Right cardiac atrium (tissue), 5 donors: ENCODE results near the gene SMIM23. TPM values are rescaled to one million over a fixed set of nuclear protein-coding genes. Genes with fewer than 3 reads are reported as not detected.
A peak's percentile ranks its signal among the peaks of the same experiment; 100 is the strongest.

ENCODE experiments used
- ATAC-seq, 2 donors: fragments of 200-7000 bp; cut with Tn5 transposase; one replicate each; pipeline versions ENCODE4 v1.8.0 to v1.9.1; 2020; ENCODE audit warnings: moderate library complexity in 2 of 2, mild to moderate bottlenecking in 1 of 2
- DNase-seq, 3 donors: peaks; one replicate each; pipeline ENCODE4 v3.0.0-alpha.2; 2020
- H3K27ac ChIP-seq: one replicate; pipeline ENCODE4 v1.5.1; 2013; ENCODE audit warnings: mild to moderate bottlenecking, low read length, control low read depth, moderate library complexity
- H3K27me3 ChIP-seq: one replicate; pipeline ENCODE4 v1.6.1; 2013; ENCODE audit not compliant: control insufficient read depth, insufficient read depth
- H3K4me1 ChIP-seq: one replicate; pipeline ENCODE4 v1.6.1; 2013; ENCODE audit warnings: low read length; ENCODE audit not compliant: control insufficient read depth, insufficient read depth
- H3K4me3 ChIP-seq: one replicate; pipeline ENCODE4 v1.5.1; 2013; ENCODE audit warnings: low read length, control low read depth
- H3K9me3 ChIP-seq: one replicate; pipeline ENCODE4 v1.6.1; 2013; ENCODE audit warnings: low read length; ENCODE audit not compliant: control insufficient read depth
- WGBS: extraction: QIAGEN DNeasy Blood & Tissue Kit; methylation state at CpG from one replicate; pipeline ENCODE4 v1.1.7; 2013; 5-methylcytosine and 5-hydroxymethylcytosine counted together
- intact Hi-C, 4 donors: fragments of 100-400 bp; cut with DNase I; formaldehyde crosslinking; loops; one replicate each; pipeline versions ENCODE4 v1.11.0 to v1.14.0; 2022 to 2023
- polyA plus RNA-seq: library from polyadenylated mRNA; stranded (reverse); fragments of 200-250 nt; gene quantifications from one replicate; pipeline ENCODE4 v1.2.3, GENCODE V29; 2013
- total RNA-seq, 4 donors: library from RNA; stranded (reverse); fragmentation: NEBNext Ultra II Directional; extraction: Animal tissue kit (Norgen Biotek cat#: 25700); gene quantifications; one replicate each; pipeline ENCODE4 v1.2.1, GENCODE V29; 2021
- donor health status: healthy with polysubstance abuse.
- donor health status: DM: no; HTN: yes; CAD: no.
- donor health status: DM: no; HTN: no; CAD: no.
- donor health status: DM: no; HTN: yes; CAD: no; lungs with severe emphysema.
- donor health status: DM: yes; HTN: yes; CAD: no.

The SMIM23 gene
- total and polyA plus RNA-seq, 5 donors: not detected

GRCh38 chr5:171796436-171796835 is 10.8 kb downstream of the SMIM23 start:
- ATAC-seq (no peak), DNase-seq (no peak)
- intact Hi-C loops: no loop called here
- WGBS: 92% methylated on average over 8 of the region's 8 CpGs
- H3K27me3 ChIP-seq: no peaks in the 10 kb centered on the region
- no peak overlapping the region for H3K27ac ChIP-seq
- no peak overlapping the region for H3K4me3 ChIP-seq
- no peaks in the 10 kb centered on the region for H3K4me1 ChIP-seq
- H3K9me3 ChIP-seq: no peaks in the 10 kb centered on the region

- DNase-seq: no peak
- intact Hi-C loops: no loop called here
- H3K9me3 ChIP-seq: no peaks in the 10 kb centered on the region
- H3K27me3 ChIP-seq: no peaks in the 10 kb centered on the region
- no peak for ATAC-seq
- 82% methylated on average over 5 of the region's 5 CpGs for WGBS
- no peak overlapping the region for H3K27ac ChIP-seq
- no peaks in the 10 kb centered on the region for H3K4me1 ChIP-seq
- H3K4me3 ChIP-seq: no peak overlapping the region
Measured at GRCh38 chr5:171797543-171797942, 11.9 kb downstream of the SMIM23 start.

GRCh38 chr5:171798418-171798817 is 12.8 kb downstream of the SMIM23 start:
- 85% methylated on average over 8 of the region's 8 CpGs for WGBS
- ATAC-seq: no peak
- no peaks in the 10 kb centered on the region for H3K9me3 ChIP-seq
- no peaks in the 10 kb centered on the region for H3K27me3 ChIP-seq
- intact Hi-C loops: no loop called here
- no peaks in the 10 kb centered on the region for H3K4me1 ChIP-seq
- no peak for DNase-seq
- H3K4me3 ChIP-seq: no peak overlapping the region
- H3K27ac ChIP-seq: no peak overlapping the region

- intact Hi-C loops: no loop called here
- 90% methylated on average over 1 of the region's 1 CpG for WGBS
- no peaks in the 10 kb centered on the region for H3K9me3 ChIP-seq
Measured at GRCh38 chr5:171801839-171802238, 16.2 kb downstream of the SMIM23 start.

GRCh38 chr5:171805746-171806145 is 20.1 kb downstream of the SMIM23 start:
- no peak overlapping the region for H3K27ac ChIP-seq
- intact Hi-C loops: no loop called here
- 67% methylated on average over 4 of the region's 4 CpGs for WGBS
- no peak overlapping the region for H3K4me3 ChIP-seq
- no peak for ATAC-seq
- H3K9me3 ChIP-seq: no peaks in the 10 kb centered on the region
- no peaks in the 10 kb centered on the region for H3K4me1 ChIP-seq
- H3K27me3 ChIP-seq: no peaks in the 10 kb centered on the region
- no peak for DNase-seq

More at GRCh38 chr5:171801839-171802238, 16.2 kb downstream of the SMIM23 start:
- no peak for DNase-seq
- no peaks in the 10 kb centered on the region for H3K27me3 ChIP-seq
- no peak overlapping the region for H3K4me3 ChIP-seq
- H3K27ac ChIP-seq: no peak overlapping the region
- H3K4me1 ChIP-seq: no peaks in the 10 kb centered on the region
- ATAC-seq: no peak

GRCh38 chr5:171806976-171807747 is 21.5 kb downstream of the SMIM23 start:
- ATAC-seq (no peak), DNase-seq (no peak)
- Histone ChIP-seq H3K27me3 (no peaks in the 10 kb centered on the region), H3K4me3 (no peak overlapping the region), H3K27ac (no peak overlapping the region), H3K4me1 (no peaks in the 10 kb centered on the region), H3K9me3 (no peaks in the 10 kb centered on the region)
- WGBS: 46% methylated on average over 22 of the region's 22 CpGs
- intact Hi-C loops: no loop called here

GRCh38 chr5:171808453-171808852 is 22.8 kb downstream of the SMIM23 start:
- no peak overlapping the region for H3K27ac ChIP-seq
- no peak overlapping the region for H3K4me3 ChIP-seq
- intact Hi-C loops: no loop called here
- WGBS: 90% methylated on average over 4 of the region's 4 CpGs
- no peaks in the 10 kb centered on the region for H3K9me3 ChIP-seq
- H3K27me3 ChIP-seq: no peaks in the 10 kb centered on the region
- DNase-seq (no peak), ATAC-seq (no peak)
- H3K4me1 ChIP-seq: no peaks in the 10 kb centered on the region

- no peaks in the 10 kb centered on the region for H3K27me3 ChIP-seq
- H3K4me3 ChIP-seq: no peak overlapping the region
- peak in 1 of 2 donors; percentile 49 for ATAC-seq
- intact Hi-C loops: no loop called here
- DNase-seq: no peak
- H3K9me3 ChIP-seq: no peaks in the 10 kb centered on the region
- H3K4me1 ChIP-seq: no peaks in the 10 kb centered on the region
- no peak overlapping the region for H3K27ac ChIP-seq
Measured at GRCh38 chr5:171808951-171809350, 23.3 kb downstream of the SMIM23 start.

GRCh38 chr5:171810227-171810626 is 24.6 kb downstream of the SMIM23 start:
- no peaks in the 10 kb centered on the region for H3K27me3 ChIP-seq
- no peak overlapping the region for H3K27ac ChIP-seq
- ATAC-seq (peak in 1 of 2 donors; percentile 49), DNase-seq (peak in 1 of 3 donors; percentile 23)
- H3K9me3 ChIP-seq: no peaks in the 10 kb centered on the region
- intact Hi-C loops: no loop called here
- 64% methylated on average over 11 of the region's 11 CpGs for WGBS
- H3K4me3 ChIP-seq: no peak overlapping the region
- H3K4me1 ChIP-seq: no peaks in the 10 kb centered on the region

GRCh38 chr5:171813270-171813669 is 27.7 kb downstream of the SMIM23 start:
- no peak for ATAC-seq
- no peaks in the 10 kb centered on the region for H3K9me3 ChIP-seq
- intact Hi-C loops: no loop called here
- WGBS: 92% methylated on average over 4 of the region's 4 CpGs
- H3K27ac ChIP-seq: no peak overlapping the region
- no peak for DNase-seq
- H3K27me3 ChIP-seq: no peaks in the 10 kb centered on the region
- no peaks in the 10 kb centered on the region for H3K4me1 ChIP-seq
- H3K4me3 ChIP-seq: no peak overlapping the region

- H3K27ac ChIP-seq: no peak overlapping the region
- DNase-seq (no peak), ATAC-seq (no peak)
- no peaks in the 10 kb centered on the region for H3K9me3 ChIP-seq
- intact Hi-C loops: no loop called here
- H3K4me3 ChIP-seq: no peak overlapping the region
- H3K27me3 ChIP-seq: no peaks in the 10 kb centered on the region
- no peaks in the 10 kb centered on the region for H3K4me1 ChIP-seq
- 72% methylated on average over 7 of the region's 7 CpGs for WGBS
Measured at GRCh38 chr5:171813813-171814490, 28.3 kb downstream of the SMIM23 start.
